ENCODE results near the gene STARD8.

- TF ChIP-seq POLR2A (IDR thresholded peaks at IDR 0.05) = no peak
- no peak for TF ChIP-seq CTCF (IDR thresholded peaks at IDR 0.05)
Measured at GRCh38 chrX:68682790-68683189, 35.3 kb downstream of the STARD8 start.

Measured in Peyer's patch (tissue), 4 donors.